IMR-90 (cell line): Measurements from ENCODE around the gene POMGNT2. TPM values are rescaled to one million over a fixed set of nuclear protein-coding genes. Genes with fewer than 3 reads are reported as not detected.

Source experiments
- ATAC-seq: fragments of 200-7000 bp; cut with Tn5 transposase; 2 replicates; pipeline ENCODE4 v1.9.1; 2020; ENCODE audit warnings: low read depth, mild to moderate bottlenecking, moderate library complexity
- BruUV-seq: library from RNA; stranded (reverse); fragments of 400-500 nt; replicated peaks from 2 replicates; lab custom pipeline; 2021; lab: Mats Ljungman, UMichigan
- CTCF ChIA-PET: fragments of 300-600 bp; formaldehyde crosslinking; extraction: SDS; loops from one replicate; lab custom pipeline; 2021; ENCODE audit warnings: antibody characterized with exemption; lab: Yijun Ruan, JAX
- POLR2A ChIA-PET: fragments of 300-600 bp; sonication (Branson Sonifier 250); formaldehyde crosslinking; loops from one replicate; lab custom pipeline; 2022; ENCODE audit warnings: antibody characterized with exemption; ENCODE audit not compliant: unreplicated experiment; lab: Charles Lee
- DNase-seq: peaks from one replicate; pipeline ENCODE4 v3.0.0; 2013
- H2AFZ ChIP-seq: replicated peaks from 2 replicates; pipeline ENCODE3; 2013; ENCODE audit warnings: low read length, mild to moderate bottlenecking; ENCODE audit not compliant: poor library complexity
- H2AK5ac ChIP-seq: 2 replicates; pipeline ENCODE4 v1.6.1; 2013; ENCODE audit warnings: low read depth, low read length, inconsistent platforms
- H2AK9ac ChIP-seq: replicated peaks from 2 replicates; pipeline ENCODE3; 2013; ENCODE audit warnings: mild to moderate bottlenecking, low read depth, low read length, moderate library complexity; ENCODE audit not compliant: poor library complexity
- H2BK120ac ChIP-seq: 2 replicates; pipeline ENCODE4 v1.6.1; 2013; ENCODE audit warnings: low read depth, low read length, inconsistent platforms
- H2BK15ac ChIP-seq: 3 replicates; pipeline ENCODE4 v1.6.1; 2013; ENCODE audit warnings: low read depth, low read length, inconsistent platforms
- H2BK20ac ChIP-seq: 2 replicates; pipeline ENCODE4 v1.6.1; 2013; ENCODE audit warnings: low read depth, mild to moderate bottlenecking, inconsistent platforms, low read length, moderate library complexity
- H2BK5ac ChIP-seq: 2 replicates; pipeline ENCODE4 v1.6.1; 2013; ENCODE audit warnings: mild to moderate bottlenecking, low read depth, low read length, inconsistent platforms; ENCODE audit not compliant: poor library complexity, severe bottlenecking
- H3K14ac ChIP-seq: replicated peaks from 2 replicates; pipeline ENCODE4 v1.6.1; 2013; ENCODE audit warnings: low read depth, low read length, inconsistent platforms
- H3K18ac ChIP-seq: 2 replicates; pipeline ENCODE4 v1.6.1; 2013; ENCODE audit warnings: low read depth, low read length, control low read depth
- H3K23ac ChIP-seq: 2 replicates; pipeline ENCODE4 v1.6.1; 2013; ENCODE audit warnings: low read depth, low read length, inconsistent platforms
- H3K27ac ChIP-seq: 2 replicates; pipeline ENCODE4 v1.5.1; 2013; ENCODE audit warnings: mild to moderate bottlenecking, control low read depth, low read length; ENCODE audit not compliant: insufficient read depth
- H3K27me3 ChIP-seq: 2 replicates; pipeline ENCODE4 v1.6.1; 2013; ENCODE audit warnings: low read length; ENCODE audit not compliant: control insufficient read depth, insufficient read depth
- H3K36me3 ChIP-seq: 2 replicates; pipeline ENCODE4 v1.6.1; 2013; ENCODE audit warnings: low read length, mixed read lengths; ENCODE audit not compliant: control insufficient read depth, insufficient read depth
- H3K4ac ChIP-seq: 2 replicates; pipeline ENCODE4 v1.6.1; 2013; ENCODE audit warnings: low read depth, low read length, inconsistent platforms
- H3K4me1 ChIP-seq: 2 replicates; pipeline ENCODE4 v1.6.1; 2013; ENCODE audit warnings: low read length, mixed read lengths; ENCODE audit not compliant: control insufficient read depth, insufficient read depth
- H3K4me2 ChIP-seq: 2 replicates; pipeline ENCODE4 v1.6.1; 2013; ENCODE audit warnings: low read depth, mild to moderate bottlenecking, control low read depth, low read length, moderate library complexity
- H3K4me3 ChIP-seq: 2 replicates; pipeline ENCODE4 v1.5.1; 2013; ENCODE audit warnings: low read depth, mild to moderate bottlenecking, control low read depth, low read length, moderate library complexity; ENCODE audit not compliant: insufficient read depth
- H3K56ac ChIP-seq: 2 replicates; pipeline ENCODE4 v1.6.1; 2013; ENCODE audit warnings: low read length, inconsistent platforms; ENCODE audit not compliant: insufficient read depth; ENCODE audit errors: extremely low read depth
- H3K79me1 ChIP-seq, 2 experiments: 2 replicates each; pipeline ENCODE4 v1.6.1; 2013; ENCODE audit warnings: low read length in 2 of 2, inconsistent platforms in 1 of 2, low read depth in 1 of 2
- H3K9ac ChIP-seq: 2 replicates; pipeline ENCODE4 v1.6.1; 2013; ENCODE audit warnings: low read depth, low read length, control low read depth
- H3K9me1 ChIP-seq: 2 replicates; pipeline ENCODE4 v1.6.1; 2013; ENCODE audit warnings: low read length, inconsistent platforms; ENCODE audit not compliant: insufficient read depth
- H3K9me3 ChIP-seq: 2 replicates; pipeline ENCODE4 v1.6.1; 2013; ENCODE audit warnings: low read length; ENCODE audit not compliant: control insufficient read depth, insufficient read depth
- H4K20me1 ChIP-seq: 2 replicates; pipeline ENCODE4 v1.6.1; 2013; ENCODE audit warnings: low read length, inconsistent platforms; ENCODE audit not compliant: insufficient read depth
- H4K5ac ChIP-seq: 2 replicates; pipeline ENCODE4 v1.6.1; 2013; ENCODE audit warnings: mild to moderate bottlenecking, low read depth, low read length, control low read depth
- H4K8ac ChIP-seq, 2 experiments: 2 replicates each; pipeline ENCODE4 v1.6.1; 2013; ENCODE audit warnings: low read depth in 2 of 2, low read length in 2 of 2, control low read depth in 1 of 2, inconsistent platforms in 1 of 2
- H4K91ac ChIP-seq: 2 replicates; pipeline ENCODE4 v1.6.1; 2013; ENCODE audit warnings: low read depth, low read length, inconsistent platforms; ENCODE audit not compliant: insufficient read depth
- BHLHE40 ChIP-seq: fragments of 150-350 bp; IDR thresholded peaks from 2 replicates; pipeline ENCODE4 v1.6.1; 2016; ENCODE audit warnings: mild to moderate bottlenecking, low read depth, low read length
- CTCF ChIP-seq: conservative IDR thresholded peaks from 2 replicates; pipeline ENCODE4 v1.5.1; 2012; ENCODE audit warnings: mild to moderate bottlenecking, low read depth, low read length, improper control_type of control experiment
- ELK1 ChIP-seq: fragments of 150-350 bp; IDR thresholded peaks from 2 replicates; pipeline ENCODE4 v1.6.1; 2016; ENCODE audit warnings: low read depth, mild to moderate bottlenecking, low read length, moderate library complexity, borderline replicate concordance
- MAFK ChIP-seq: IDR thresholded peaks from 2 replicates; pipeline ENCODE4 v1.6.1; 2012; ENCODE audit warnings: low read depth, low read length, improper control_type of control experiment
- MXI1 ChIP-seq: IDR thresholded peaks from 2 replicates; pipeline ENCODE4 v1.6.1; 2012; ENCODE audit warnings: low read depth, mild to moderate bottlenecking, low read length, moderate library complexity, borderline replicate concordance
- RAD21 ChIP-seq: IDR thresholded peaks from 2 replicates; pipeline ENCODE4 v1.6.1; 2012; ENCODE audit warnings: low read length, improper control_type of control experiment
- RFX5 ChIP-seq: IDR thresholded peaks from 2 replicates; pipeline ENCODE4 v1.8.0; 2012; ENCODE audit warnings: low read depth, mild to moderate bottlenecking, low read length, moderate library complexity
- WGBS, 2 experiments: methylation state at CpG; one replicate each; pipeline versions ENCODE4 v1.1.5 to v1.1.7; 2013; ENCODE audit warnings: missing lambda C conversion rate in 2 of 2; ENCODE audit not compliant: insufficient read length in 1 of 2; ENCODE audit errors: extremely low coverage in 2 of 2; 5-methylcytosine and 5-hydroxymethylcytosine counted together
- dilution Hi-C: fragments of 300-500 bp; cut with HindIII; formaldehyde crosslinking; loops from one replicate; pipeline ENCODE4 v1.14.3; 2018; ENCODE audit warnings: low sequenced_read_pairs; ENCODE audit not compliant: unreplicated experiment
- in situ Hi-C: fragments of 300-500 bp; cut with MboI; formaldehyde crosslinking; loops from 3 replicates; pipeline ENCODE4 v1.14.3; 2019; ENCODE audit warnings: low sequenced_read_pairs, inconsistent platforms, mixed read lengths
- intact Hi-C: fragments of 100-400 bp; cut with micrococcal nuclease; formaldehyde crosslinking; loops from 2 replicates; pipeline ENCODE4 v1.10.0; 2022
- polyA plus RNA-seq, 3 experiments: library from polyadenylated mRNA; depleted of rRNA; stranded (reverse); fragments of >200 nt; gene quantifications; 2 replicates each; pipeline ENCODE4 v1.2.3, GENCODE V29; 2012; ENCODE audit warnings: low replicate concordance in 1 of 3
- total RNA-seq: library from RNA; depleted of rRNA; stranded (reverse); fragments of >200 nt; gene quantifications from 2 replicates; pipeline ENCODE4 v1.2.3, GENCODE V29; 2012

POMGNT2 gene
- total and polyA plus RNA-seq, 2 of the 4 experiments (the other 2 are of a cell fraction), result 7.5 to 16.2 TPM

- ChIA-PET POLR2A (no interaction called here), CTCF (interaction anchor here (0.6 to 1.0 kb wide), 2 partner anchors 14 to 22 kb away, joined by 3 read pairs; no protein-coding TSS in a partner anchor)
- H4K5ac ChIP-seq, result no peak overlapping the region
- no peak overlapping the region for H2AFZ ChIP-seq
- H3K18ac ChIP-seq, result no peak overlapping the region
- WGBS, 2 experiments, result no CpG with 5 or more reads among the region's 3 CpGs
- no peaks in the 10 kb centered on the region for H3K36me3 ChIP-seq
- no peak overlapping the region for H4K8ac ChIP-seq
- no peak for TF ChIP-seq MXI1
- no peak for TF ChIP-seq BHLHE40
- TF ChIP-seq RFX5, result no peak
- no peak for TF ChIP-seq CTCF
- TF ChIP-seq RAD21, result no peak
- TF ChIP-seq MAFK, result no peak
- no peak for TF ChIP-seq ELK1
- no peaks in the 10 kb centered on the region for H3K9me1 ChIP-seq
- no peak overlapping the region for H3K23ac ChIP-seq
- BruUV-seq, result no TSS peak
- no peak for DNase-seq
- no peaks in the 10 kb centered on the region for H3K79me1 ChIP-seq
- dilution Hi-C loops, result no loop called here
- H3K14ac ChIP-seq, result no peak overlapping the region
- H3K27me3 ChIP-seq, result peaks cover 2% of the 10 kb centered on the region
- no peak overlapping the region for H3K9ac ChIP-seq
- H3K4ac ChIP-seq, result no peak overlapping the region
- no peak overlapping the region for H4K91ac ChIP-seq
- no peak overlapping the region for H3K4me3 ChIP-seq
- ATAC-seq, result no peak
- no peak overlapping the region for H2BK20ac ChIP-seq
- no peaks in the 10 kb centered on the region for H4K20me1 ChIP-seq
- in situ Hi-C loops, result no loop called here
- H2BK5ac ChIP-seq, result no peak overlapping the region
- H3K4me2 ChIP-seq, result no peak overlapping the region
- intact Hi-C loops, result no loop called here
- H2AK9ac ChIP-seq, result no peak overlapping the region
- H3K4me1 ChIP-seq, result no peaks in the 10 kb centered on the region
- H2AK5ac ChIP-seq, result no peak overlapping the region
- no peak overlapping the region for H3K56ac ChIP-seq
- no peaks in the 10 kb centered on the region; the same call in 1 of the 2 replicates for H3K9me3 ChIP-seq
- H3K27ac ChIP-seq, result no peak overlapping the region
- no peak overlapping the region for H2BK120ac ChIP-seq
- no peak overlapping the region for H2BK15ac ChIP-seq
Measured at GRCh38 chr3:43126536-43126935, 20.7 kb upstream of the POMGNT2 start.
